Ovary (tissue), 9 donors: ENCODE measurements around the gene TMEM164. TPM values are rescaled to one million over a fixed set of nuclear protein-coding genes. Genes with fewer than 3 reads are reported as not detected.

Experiments used
- DNase-seq, 5 donors: peaks; one replicate each; pipeline ENCODE4 v3.0.0-alpha.2; 2019 to 2020
- H3K27ac ChIP-seq, 2 donors: fragments of 200-600 bp; one replicate each; pipeline versions ENCODE4 v1.5.1 to v1.8.0; 2019 to 2022
- H3K27me3 ChIP-seq: fragments of 200-600 bp; one replicate; pipeline ENCODE4 v1.8.0; 2022
- H3K36me3 ChIP-seq: fragments of 200-600 bp; sonication (generic); one replicate; pipeline ENCODE4 v1.5.1; 2019
- H3K4me1 ChIP-seq: one replicate; pipeline ENCODE4 v1.8.1; 2013; ENCODE audit warnings: mild to moderate bottlenecking, moderate library complexity; ENCODE audit not compliant: insufficient read depth
- H3K4me3 ChIP-seq: fragments of 200-600 bp; sonication (generic); one replicate; pipeline ENCODE4 v1.5.1; 2017
- H3K9me3 ChIP-seq, 2 donors: fragments of 200-600 bp in 1 of 2; sonication (generic) in 1 of 2; one replicate each; pipeline versions ENCODE4 v1.5.1 to v1.8.1; 2013 to 2019; ENCODE audit warnings: mild to moderate bottlenecking in 1 of 2, moderate library complexity in 1 of 2
- EP300 ChIP-seq: sonication (generic); formaldehyde crosslinking; IDR thresholded peaks from one replicate; pipeline ENCODE4 v1.6.1; 2017; ENCODE audit warnings: antibody characterized with exemption
- POLR2A ChIP-seq: fragments of 450-650 bp; IDR thresholded peaks from one replicate; pipeline ENCODE4 v1.6.1; 2017; ENCODE audit warnings: antibody characterized with exemption, mild to moderate bottlenecking, moderate library complexity
- WGBS, 3 donors: extraction: QIAGEN DNeasy Blood & Tissue Kit in 1 of 3; methylation state at CpG; one replicate each; pipeline versions ENCODE4 v1.1.5 to v1.1.7; 2013 to 2017; 5-methylcytosine and 5-hydroxymethylcytosine counted together
- intact Hi-C, 4 donors: fragments of 100-400 bp; cut with DNase I; formaldehyde crosslinking; loops; one replicate each; pipeline versions ENCODE4 v1.11.0 to v1.15.1; 2022 to 2023
- polyA plus RNA-seq, 2 donors: library from polyadenylated mRNA; stranded (reverse); fragments of 200-250 nt in 1 of 2; fragments of 350-450 nt in 1 of 2; fragmentation: Illumina TruSeq in 1 of 2; extraction: RNeasy Lipid Tissue Mini Kit (QIAGEN cat#74804) in 1 of 2; gene quantifications; one replicate each; pipeline ENCODE4 v1.2.3, GENCODE V29; 2013 to 2014
- total RNA-seq, 7 donors: library from RNA; depleted of rRNA in 2 of 7; stranded (reverse); fragments of >200 nt in 2 of 7; fragmentation: NEBNext Ultra II Directional in 3 of 7; extraction: Animal tissue kit (Norgen Biotek cat#: 25700) in 3 of 7; gene quantifications; one replicate each; pipeline versions ENCODE4 v1.1.0 to v1.2.4, GENCODE V29; 2016 to 2023
- TF ChIP-seq, protein P1 (sequence below), 3 donors: fragments of 450-650 bp in 2 of 3; fragments of 200-600 bp in 1 of 3; IDR thresholded peaks; one replicate each; pipeline versions ENCODE4 v1.5.1 to v1.8.0; 2016 to 2022; ENCODE audit warnings: antibody characterized with exemption in 3 of 3, mild to moderate bottlenecking in 1 of 3
- donor health status: DM: no; HTN: no; CAD: no; lungs with moderate emphysema.
- donor health status: DM: no; HTN: no; CAD: no.
- donor health status: Bipolar disorder and iron deficiency.
- donor health status: DM: yes; HTN: yes; CAD: no.
- donor health status: DM: no; HTN: no; CAD: no.
- donor health status: DM: yes; HTN: yes; CAD: no.

The TMEM164 gene
- total and polyA plus RNA-seq, 9 donors: 17.5 to 59.4 (median 32.4) TPM

DNA sequence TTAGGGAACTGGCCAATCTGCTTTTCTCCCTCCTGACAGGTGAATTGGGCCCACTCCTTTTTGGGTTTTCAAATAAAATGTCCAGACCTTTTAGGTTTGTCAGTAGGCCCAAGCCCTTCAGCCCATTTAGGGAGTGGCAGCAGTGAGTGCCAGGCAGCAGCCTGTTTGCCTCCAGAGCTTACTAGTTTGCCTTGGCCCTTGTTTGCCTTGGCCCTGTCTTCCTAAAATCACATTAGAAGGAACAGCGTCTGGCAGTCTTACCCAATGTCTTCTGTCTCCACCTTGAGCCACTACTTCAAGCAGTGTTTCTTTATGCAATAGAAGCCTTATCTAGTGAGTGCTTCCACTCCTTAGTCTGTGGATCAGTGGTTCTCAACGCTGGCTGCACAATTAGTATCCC, 117.1 kb downstream of the TMEM164 start:
- WGBS, 3 donors: 41 to 60% (median 49%) methylated on average over 2 of the region's 2 CpGs
- Histone ChIP-seq H3K9me3 (no peaks in the 10 kb centered on the region), H3K4me1 (no peaks in the 10 kb centered on the region), H3K36me3 (no peaks in the 10 kb centered on the region), H3K27me3 (no peaks in the 10 kb centered on the region), H3K4me3 (no peak overlapping the region), H3K27ac (no peak overlapping the region)
- DNase-seq: no peak
- intact Hi-C loops: no loop called here
- TF ChIP-seq, protein P1, sequence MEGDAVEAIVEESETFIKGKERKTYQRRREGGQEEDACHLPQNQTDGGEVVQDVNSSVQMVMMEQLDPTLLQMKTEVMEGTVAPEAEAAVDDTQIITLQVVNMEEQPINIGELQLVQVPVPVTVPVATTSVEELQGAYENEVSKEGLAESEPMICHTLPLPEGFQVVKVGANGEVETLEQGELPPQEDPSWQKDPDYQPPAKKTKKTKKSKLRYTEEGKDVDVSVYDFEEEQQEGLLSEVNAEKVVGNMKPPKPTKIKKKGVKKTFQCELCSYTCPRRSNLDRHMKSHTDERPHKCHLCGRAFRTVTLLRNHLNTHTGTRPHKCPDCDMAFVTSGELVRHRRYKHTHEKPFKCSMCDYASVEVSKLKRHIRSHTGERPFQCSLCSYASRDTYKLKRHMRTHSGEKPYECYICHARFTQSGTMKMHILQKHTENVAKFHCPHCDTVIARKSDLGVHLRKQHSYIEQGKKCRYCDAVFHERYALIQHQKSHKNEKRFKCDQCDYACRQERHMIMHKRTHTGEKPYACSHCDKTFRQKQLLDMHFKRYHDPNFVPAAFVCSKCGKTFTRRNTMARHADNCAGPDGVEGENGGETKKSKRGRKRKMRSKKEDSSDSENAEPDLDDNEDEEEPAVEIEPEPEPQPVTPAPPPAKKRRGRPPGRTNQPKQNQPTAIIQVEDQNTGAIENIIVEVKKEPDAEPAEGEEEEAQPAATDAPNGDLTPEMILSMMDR (IDR thresholded peaks at IDR 0.05): no peak
- TF ChIP-seq POLR2A (no peak), EP300 (no peak)

DNA sequence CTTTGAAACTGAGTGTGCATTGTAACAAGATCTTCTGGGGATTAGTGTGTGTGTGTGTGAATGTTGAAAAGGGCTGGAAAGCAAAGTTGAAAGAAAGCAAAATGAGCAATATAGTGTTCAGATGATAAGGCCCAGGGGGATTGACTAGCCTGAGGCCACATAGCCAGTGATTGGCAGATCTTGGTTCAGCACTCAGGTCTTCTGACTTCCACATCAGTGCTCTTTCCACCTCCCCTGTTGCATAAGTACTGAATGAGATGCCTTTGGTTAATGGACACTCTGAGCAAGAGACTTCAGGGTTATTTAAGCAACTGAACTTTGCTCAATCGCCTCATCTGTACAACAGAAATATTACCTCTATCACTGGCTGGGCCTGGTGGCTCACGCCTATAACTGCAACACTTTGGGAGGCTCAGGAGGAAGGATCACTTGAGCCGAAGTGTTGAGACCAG, 120.4 kb downstream of the TMEM164 start:
- no peak overlapping the region for H3K4me3 ChIP-seq
- no peak overlapping the region for H3K27ac ChIP-seq
- no peaks in the 10 kb centered on the region for H3K4me1 ChIP-seq
- WGBS, 3 donors: 77 to 93% (median 80%) methylated on average over 3 of the region's 3 CpGs
- H3K9me3 ChIP-seq: no peaks in the 10 kb centered on the region
- TF ChIP-seq, protein P1 (IDR thresholded peaks at IDR 0.05): no peak
- TF ChIP-seq EP300 (no peak), POLR2A (no peak)
- H3K36me3 ChIP-seq: no peaks in the 10 kb centered on the region
- no peaks in the 10 kb centered on the region for H3K27me3 ChIP-seq
- intact Hi-C loops: no loop called here
- no peak for DNase-seq

DNA sequence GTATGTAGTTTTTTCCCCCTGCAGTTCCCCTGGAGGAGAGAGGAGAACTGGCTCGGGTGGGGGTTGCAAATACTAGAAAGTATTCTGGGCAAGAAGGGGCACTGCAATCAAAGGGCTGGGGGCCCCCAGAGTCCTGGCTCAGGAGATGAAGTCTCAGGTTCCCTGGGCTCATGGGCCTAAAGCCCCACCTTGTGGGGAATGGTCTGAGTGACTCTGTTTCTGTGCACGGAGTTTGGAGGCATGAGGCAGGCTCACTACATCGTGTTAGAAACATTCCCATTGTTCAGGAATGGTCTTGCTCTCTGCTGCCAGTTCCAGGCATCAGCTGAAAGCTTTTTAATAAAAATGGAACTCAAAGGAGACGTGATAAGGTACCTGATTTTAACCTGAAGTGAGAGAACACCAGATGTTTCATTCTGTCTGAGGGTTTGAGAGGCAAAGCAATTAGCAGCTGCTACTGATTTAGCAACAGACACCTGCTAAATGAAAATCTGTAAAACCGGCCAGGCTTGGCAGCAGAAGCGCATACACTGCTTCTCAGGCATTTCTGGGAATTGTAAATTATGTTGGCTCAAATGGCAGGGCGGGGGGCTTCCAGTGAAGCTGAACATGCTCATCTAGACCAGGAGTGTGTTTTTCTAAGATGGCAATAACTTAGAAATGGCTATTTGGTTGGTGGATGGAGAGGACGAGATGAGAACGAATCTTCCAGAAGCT, 122.7 kb downstream of the TMEM164 start:
- H3K4me3 ChIP-seq: no peak overlapping the region
- DNase-seq: no peak
- intact Hi-C loops: no loop called here
- no peak for TF ChIP-seq EP300
- TF ChIP-seq, protein P1 (IDR thresholded peaks at IDR 0.05): no peak
- no peak for TF ChIP-seq POLR2A
- H3K27me3 ChIP-seq: no peaks in the 10 kb centered on the region
- WGBS, 3 donors: 46 to 55% (median 48%) methylated on average over 9 of the region's 9 CpGs
- no peaks in the 10 kb centered on the region for H3K9me3 ChIP-seq
- H3K36me3 ChIP-seq: no peaks in the 10 kb centered on the region
- no peaks in the 10 kb centered on the region for H3K4me1 ChIP-seq
- H3K27ac ChIP-seq: no peak overlapping the region

DNA sequence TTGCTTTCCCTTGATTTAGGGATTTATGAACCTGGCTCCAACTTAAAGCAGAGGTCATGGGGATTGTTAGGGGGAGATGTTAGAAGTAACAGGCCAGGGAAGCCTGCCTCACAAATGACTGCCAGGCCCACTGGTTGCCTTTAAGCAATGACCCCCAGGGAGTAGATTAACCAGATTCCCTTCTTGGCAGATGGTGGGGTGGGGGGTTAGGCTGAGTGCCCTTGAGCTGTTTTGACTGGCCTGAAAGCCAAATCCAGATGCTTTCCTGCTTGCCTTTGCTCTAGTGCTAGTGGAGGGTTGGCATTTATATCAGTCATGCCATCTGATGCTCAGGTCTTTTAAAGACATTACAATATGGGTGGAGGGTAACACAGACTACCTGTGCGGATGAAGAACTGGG, 128.1 kb downstream of the TMEM164 start:
- Histone ChIP-seq H3K36me3 (no peaks in the 10 kb centered on the region), H3K4me1 (no peaks in the 10 kb centered on the region), H3K27me3 (no peaks in the 10 kb centered on the region), H3K4me3 (no peak overlapping the region), H3K27ac (no peak overlapping the region), H3K9me3 (no peaks in the 10 kb centered on the region)
- no peak for TF ChIP-seq EP300
- no peak for TF ChIP-seq POLR2A
- TF ChIP-seq, protein P1 (IDR thresholded peaks at IDR 0.05): no peak
- no peak for DNase-seq
- WGBS, 3 donors: 71 to 83% (median 82%) methylated on average over 1 of the region's 1 CpG
- intact Hi-C loops: no loop called here
